Natural killer cell (primary cell): ENCODE data around the gene DTNBP1. TPM values are rescaled to one million over a fixed set of nuclear protein-coding genes. Genes with fewer than 3 reads are reported as not detected.

Source experiments
- ATAC-seq, 3 donors: fragments of 150-1000 bp in 2 of 3; fragments of 200-7000 bp in 1 of 3; cut with Tn5 transposase; 1 replicate in 1 of 3; 2 replicates in 2 of 3; pipeline ENCODE4 v1.10.0; 2021; ENCODE audit warnings: mild to moderate bottlenecking in 2 of 3, moderate library complexity in 2 of 3
- DNase-seq, 2 donors: peaks; one replicate each; pipeline versions ENCODE4 v3.0.0 to v3.0.0-alpha.2; 2013 to 2021; ENCODE audit warnings: mixed read lengths in 1 of 2
- H3K27ac ChIP-seq: one replicate; pipeline ENCODE4 v1.5.1; 2013; ENCODE audit warnings: mild to moderate bottlenecking, low read length
- H3K27me3 ChIP-seq: one replicate; pipeline ENCODE4 v1.6.1; 2013; ENCODE audit warnings: low read length; ENCODE audit not compliant: control insufficient read depth, insufficient read depth
- H3K36me3 ChIP-seq: one replicate; pipeline ENCODE4 v1.6.1; 2013; ENCODE audit warnings: low read length; ENCODE audit not compliant: control insufficient read depth, insufficient read depth
- H3K4me1 ChIP-seq: one replicate; pipeline ENCODE4 v1.6.1; 2013; ENCODE audit warnings: low read length; ENCODE audit not compliant: control insufficient read depth, insufficient read depth
- H3K4me3 ChIP-seq: one replicate; pipeline ENCODE4 v1.5.1; 2013; ENCODE audit warnings: low read length
- H3K9me3 ChIP-seq: one replicate; pipeline ENCODE4 v1.6.1; 2013; ENCODE audit warnings: low read length; ENCODE audit not compliant: control insufficient read depth, insufficient read depth
- H3K27ac Mint-ChIP-seq, 2 donors: one replicate each; pipeline ENCODE4 v1.8.0; 2022; ENCODE audit warnings: mild to moderate bottlenecking in 2 of 2, mixed read lengths in 2 of 2, moderate library complexity in 1 of 2
- H3K27me3 Mint-ChIP-seq, 2 donors: one replicate each; pipeline ENCODE4 v1.8.0; 2022; ENCODE audit warnings: low read depth in 2 of 2, mixed read lengths in 2 of 2
- H3K36me3 Mint-ChIP-seq: one replicate; pipeline ENCODE4 v1.8.0; 2022; ENCODE audit warnings: mixed read lengths
- H3K4me1 Mint-ChIP-seq, 2 donors: one replicate each; pipeline ENCODE4 v1.8.0; 2022; ENCODE audit warnings: mixed read lengths in 2 of 2
- H3K4me3 Mint-ChIP-seq: one replicate; pipeline ENCODE4 v1.8.0; 2022; ENCODE audit warnings: mild to moderate bottlenecking, moderate library complexity, mixed read lengths
- H3K9me3 Mint-ChIP-seq, 2 donors: one replicate each; pipeline ENCODE4 v1.8.0; 2022; ENCODE audit warnings: mixed read lengths in 2 of 2
- CTCF ChIP-seq: fragments of 200-600 bp; IDR thresholded peaks from one replicate; pipeline ENCODE4 v1.8.0; 2022; ENCODE audit warnings: antibody characterized with exemption
- WGBS: methylation state at CpG from one replicate; pipeline ENCODE4 v1.1.7; 2013; ENCODE audit warnings: missing lambda C conversion rate; ENCODE audit not compliant: insufficient coverage; 5-methylcytosine and 5-hydroxymethylcytosine counted together
- intact Hi-C: fragments of 100-400 bp; cut with micrococcal nuclease; formaldehyde crosslinking; loops from one replicate; pipeline ENCODE4 v1.14.2; 2022
- total RNA-seq, 4 donors: library from RNA; stranded (reverse); fragments of 120-200 nt in 1 of 4; gene quantifications; one replicate each; pipeline versions ENCODE4 v1.2.3 to v1.2.4, GENCODE V29; 2013 to 2022

The DTNBP1 gene
- total RNA-seq, 3 donors from 2014 or later (not counting 1 experiment from before 2014, with no cell fraction given), result 31.6 to 42.2 (median 38.4) TPM

- Mint-ChIP-seq H3K36me3 (no peaks in the 10 kb centered on the region), H3K9me3 (no peaks in the 10 kb centered on the region), H3K4me1 (peaks cover 34 to 43% of the 10 kb centered on the region in 2 donors), H3K4me3 (no peak overlapping the region), H3K27me3 (no peaks in the 10 kb centered on the region), H3K27ac (no peak overlapping the region)
- Histone ChIP-seq H3K4me3 (no peak overlapping the region), H3K27me3 (no peaks in the 10 kb centered on the region), H3K9me3 (no peaks in the 10 kb centered on the region), H3K4me1 (peaks cover 7% of the 10 kb centered on the region), H3K36me3 (peaks cover 69% of the 10 kb centered on the region), H3K27ac (no peak overlapping the region)
- ATAC-seq (no peak), DNase-seq (peak in 1 of 2 donors; percentile 6)
- intact Hi-C loops, result no loop called here
- TF ChIP-seq CTCF, result no peak
- 98% methylated on average over 12 of the region's 12 CpGs for WGBS
Measured at GRCh38 chr6:15499125-15499524, 163.7 kb downstream of the DTNBP1 start.

- peak in 1 of 2 donors; percentile 12 for DNase-seq
- H3K27ac ChIP-seq, result no peak overlapping the region
- Mint-ChIP-seq H3K27ac (no peak overlapping the region), H3K4me1 (peaks cover 29 to 38% of the 10 kb centered on the region in 2 donors), H3K9me3 (no peaks in the 10 kb centered on the region), H3K4me3 (no peak overlapping the region), H3K27me3 (no peaks in the 10 kb centered on the region), H3K36me3 (no peaks in the 10 kb centered on the region)
- peaks cover 64% of the 10 kb centered on the region for H3K36me3 ChIP-seq
- no peaks in the 10 kb centered on the region for H3K27me3 ChIP-seq
- no peak for TF ChIP-seq CTCF
- no peak for ATAC-seq
- intact Hi-C loops, result no loop called here
- WGBS, result 94% methylated on average over 9 of the region's 12 CpGs
- H3K4me1 ChIP-seq, result peaks cover 7% of the 10 kb centered on the region
- H3K9me3 ChIP-seq, result no peaks in the 10 kb centered on the region
- H3K4me3 ChIP-seq, result no peak overlapping the region
Measured at GRCh38 chr6:15498640-15499039, 164.2 kb downstream of the DTNBP1 start.

- H3K4me3 ChIP-seq, result no peak overlapping the region
- no peak for TF ChIP-seq CTCF
- no peaks in the 10 kb centered on the region for H3K9me3 ChIP-seq
- peaks cover 12% of the 10 kb centered on the region for H3K4me1 ChIP-seq
- Mint-ChIP-seq H3K27ac (peak overlapping the region in 1 of 2 donors; percentile 29), H3K27me3 (no peaks in the 10 kb centered on the region), H3K4me3 (no peak overlapping the region), H3K9me3 (no peaks in the 10 kb centered on the region), H3K36me3 (no peaks in the 10 kb centered on the region), H3K4me1 (peaks cover 38 to 48% of the 10 kb centered on the region in 2 donors)
- H3K27me3 ChIP-seq, result no peaks in the 10 kb centered on the region
- ATAC-seq, result no peak
- peaks cover 46% of the 10 kb centered on the region for H3K36me3 ChIP-seq
- WGBS, result 96% methylated on average over 60 of the region's 60 CpGs
- no peak for DNase-seq
- H3K27ac ChIP-seq, result no peak overlapping the region
- intact Hi-C loops, result no loop called here
Measured at GRCh38 chr6:15496345-15497131, 166.3 kb downstream of the DTNBP1 start.
